Measurements from ENCODE around the gene SPSB1. TPM values are rescaled to one million over a fixed set of nuclear protein-coding genes. Genes with fewer than 3 reads are reported as not detected.

Gene SPSB1
- total RNA-seq, 2 donors from 2014 or later: 20.4 to 26.9 TPM

DNA sequence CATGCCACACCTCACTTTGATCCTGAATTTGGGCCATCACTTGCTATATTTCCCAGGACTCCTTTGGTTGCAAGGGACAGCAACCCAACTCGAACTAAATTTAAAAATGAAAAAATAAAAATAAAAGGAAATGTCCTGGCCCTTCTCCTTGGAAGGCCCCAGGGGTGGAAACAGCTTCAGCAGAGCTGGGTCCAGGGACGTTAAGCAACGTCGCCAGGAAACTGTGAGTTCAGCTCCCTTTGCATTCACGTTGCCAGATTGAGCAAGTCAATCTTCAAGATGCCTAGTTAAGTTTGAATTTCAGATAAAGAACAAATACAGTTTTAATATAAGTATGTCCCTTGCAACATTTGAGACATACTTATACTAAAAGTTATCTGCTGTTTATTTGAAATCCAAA lies 14.6 kb upstream of the SPSB1 start:
- TF ChIP-seq, protein P1, sequence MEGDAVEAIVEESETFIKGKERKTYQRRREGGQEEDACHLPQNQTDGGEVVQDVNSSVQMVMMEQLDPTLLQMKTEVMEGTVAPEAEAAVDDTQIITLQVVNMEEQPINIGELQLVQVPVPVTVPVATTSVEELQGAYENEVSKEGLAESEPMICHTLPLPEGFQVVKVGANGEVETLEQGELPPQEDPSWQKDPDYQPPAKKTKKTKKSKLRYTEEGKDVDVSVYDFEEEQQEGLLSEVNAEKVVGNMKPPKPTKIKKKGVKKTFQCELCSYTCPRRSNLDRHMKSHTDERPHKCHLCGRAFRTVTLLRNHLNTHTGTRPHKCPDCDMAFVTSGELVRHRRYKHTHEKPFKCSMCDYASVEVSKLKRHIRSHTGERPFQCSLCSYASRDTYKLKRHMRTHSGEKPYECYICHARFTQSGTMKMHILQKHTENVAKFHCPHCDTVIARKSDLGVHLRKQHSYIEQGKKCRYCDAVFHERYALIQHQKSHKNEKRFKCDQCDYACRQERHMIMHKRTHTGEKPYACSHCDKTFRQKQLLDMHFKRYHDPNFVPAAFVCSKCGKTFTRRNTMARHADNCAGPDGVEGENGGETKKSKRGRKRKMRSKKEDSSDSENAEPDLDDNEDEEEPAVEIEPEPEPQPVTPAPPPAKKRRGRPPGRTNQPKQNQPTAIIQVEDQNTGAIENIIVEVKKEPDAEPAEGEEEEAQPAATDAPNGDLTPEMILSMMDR (conservative IDR thresholded peaks at IDR 0.05): no peak
- Mint-ChIP-seq H3K27ac (no peak overlapping the region), H3K4me3 (no peak overlapping the region), H3K27me3 (ENCODE audit: insufficient read depth) (peaks cover 5% of the 10 kb centered on the region), H3K4me1 (peaks cover 14% of the 10 kb centered on the region), H3K36me3 (ENCODE audit: low read depth) (no peaks in the 10 kb centered on the region), H3K9me3 (no peaks in the 10 kb centered on the region)
- Histone ChIP-seq H3K4me1 (ENCODE audit: control insufficient read depth, insufficient read depth, low read length) (peaks cover 3% of the 10 kb centered on the region), H3K27me3 (ENCODE audit: control insufficient read depth, insufficient read depth, low read length, poor library complexity, severe bottlenecking) (no peaks in the 10 kb centered on the region), H3K9ac (ENCODE audit: extremely low read depth, low read length, poor library complexity, severe bottlenecking) (no peak overlapping the region), H3K4me3 (ENCODE audit: low read length) (no peak overlapping the region), H3K36me3 (ENCODE audit: control insufficient read depth, insufficient read depth, low read length) (no peaks in the 10 kb centered on the region), H3K27ac (ENCODE audit: low read depth, low read length) (no peak overlapping the region), H3K9me3 (ENCODE audit: control insufficient read depth, low read length) (no peaks in the 10 kb centered on the region)
- no peak for DNase-seq
- WGBS, 2 experiments (ENCODE audit: insufficient coverage in 1 of 2, insufficient read length in 1 of 2): 90 to 100% methylated on average over 3 to 5 of the region's 5 CpGs

DNA sequence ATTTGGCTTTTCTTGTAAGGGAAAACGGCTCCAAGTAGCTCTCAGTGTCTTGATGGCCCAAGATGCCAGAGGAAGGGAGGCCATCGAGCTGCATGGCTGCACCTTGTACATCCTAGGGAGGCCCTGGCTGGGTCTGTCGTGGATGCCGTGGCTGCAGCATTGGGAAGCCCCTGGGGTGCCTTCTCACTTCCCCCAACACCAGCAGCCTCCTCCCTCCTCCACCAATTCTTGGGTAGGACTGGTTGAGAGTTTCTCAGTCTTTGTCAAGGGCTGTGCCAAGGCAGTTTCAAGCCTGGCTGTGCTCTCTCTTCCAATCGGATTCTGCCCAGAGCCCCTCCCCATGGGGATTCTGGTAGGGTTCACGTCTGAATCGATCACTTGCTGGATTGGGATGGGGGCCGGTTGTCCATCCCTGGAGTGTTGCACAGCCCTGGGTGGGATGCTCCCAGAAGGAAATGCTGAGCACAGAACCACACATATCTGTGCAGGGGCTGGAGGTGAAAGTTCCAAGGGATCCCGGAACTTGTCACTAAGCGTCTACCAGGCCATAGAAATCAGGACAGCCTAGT lies 14.0 kb upstream of the SPSB1 start:
- TF ChIP-seq, protein P1 (conservative IDR thresholded peaks at IDR 0.05): no peak
- Mint-ChIP-seq H3K36me3 (ENCODE audit: low read depth) (no peaks in the 10 kb centered on the region), H3K4me3 (no peak overlapping the region), H3K27me3 (ENCODE audit: insufficient read depth) (peaks cover 5% of the 10 kb centered on the region), H3K27ac (no peak overlapping the region), H3K4me1 (peaks cover 14% of the 10 kb centered on the region), H3K9me3 (no peaks in the 10 kb centered on the region)
- Histone ChIP-seq H3K9me3 (ENCODE audit: control insufficient read depth, low read length) (no peaks in the 10 kb centered on the region), H3K36me3 (ENCODE audit: control insufficient read depth, insufficient read depth, low read length) (no peaks in the 10 kb centered on the region), H3K4me3 (ENCODE audit: low read length) (no peak overlapping the region), H3K4me1 (ENCODE audit: control insufficient read depth, insufficient read depth, low read length) (peaks cover 3% of the 10 kb centered on the region), H3K27ac (ENCODE audit: low read depth, low read length) (no peak overlapping the region), H3K9ac (ENCODE audit: extremely low read depth, low read length, poor library complexity, severe bottlenecking) (no peak overlapping the region), H3K27me3 (ENCODE audit: control insufficient read depth, insufficient read depth, low read length, poor library complexity, severe bottlenecking) (no peaks in the 10 kb centered on the region)
- no peak for DNase-seq
- 83 to 92% methylated on average over 4 to 10 of the region's 10 CpGs for WGBS, 2 experiments (ENCODE audit: insufficient coverage in 1 of 2, insufficient read length in 1 of 2)

GRCh38 chr1:9279172-9279840 lies 13.4 kb upstream of the SPSB1 start:
- Histone ChIP-seq H3K9me3 (ENCODE audit: control insufficient read depth, low read length) (peaks cover under 1% of the 10 kb centered on the region), H3K4me3 (ENCODE audit: low read length) (no peak overlapping the region), H3K36me3 (ENCODE audit: control insufficient read depth, insufficient read depth, low read length) (no peaks in the 10 kb centered on the region), H3K27ac (ENCODE audit: low read depth, low read length) (no peak overlapping the region), H3K4me1 (ENCODE audit: control insufficient read depth, insufficient read depth, low read length) (peaks cover 3% of the 10 kb centered on the region), H3K27me3 (ENCODE audit: control insufficient read depth, insufficient read depth, low read length, poor library complexity, severe bottlenecking) (no peaks in the 10 kb centered on the region), H3K9ac (ENCODE audit: extremely low read depth, low read length, poor library complexity, severe bottlenecking) (no peak overlapping the region)
- Mint-ChIP-seq H3K27ac (no peak overlapping the region), H3K4me3 (no peak overlapping the region), H3K9me3 (peaks cover 5% of the 10 kb centered on the region), H3K27me3 (ENCODE audit: insufficient read depth) (peaks cover 5% of the 10 kb centered on the region), H3K36me3 (ENCODE audit: low read depth) (no peaks in the 10 kb centered on the region), H3K4me1 (peaks cover 14% of the 10 kb centered on the region)
- no peak for DNase-seq
- TF ChIP-seq, protein P1 (conservative IDR thresholded peaks at IDR 0.05): no peak
- 75 to 76% methylated on average over 12 to 23 of the region's 23 CpGs for WGBS, 2 experiments (ENCODE audit: insufficient coverage in 1 of 2, insufficient read length in 1 of 2)
